ENCODE results near the gene HLA-E. TPM values are rescaled to one million over a fixed set of nuclear protein-coding genes. Genes with fewer than 3 reads are reported as not detected.
"Not testable (repeated sequence)": the region's sequence is repeated elsewhere in the genome, so short reads cannot be mapped to it uniquely, and the experiment has no call there.

Gene HLA-E
- total RNA-seq, 5 donors from 2014 or later (not counting 1 experiment from before 2014, with no cell fraction given): 1,114 to 1,417 (median 1,253) TPM

DNA sequence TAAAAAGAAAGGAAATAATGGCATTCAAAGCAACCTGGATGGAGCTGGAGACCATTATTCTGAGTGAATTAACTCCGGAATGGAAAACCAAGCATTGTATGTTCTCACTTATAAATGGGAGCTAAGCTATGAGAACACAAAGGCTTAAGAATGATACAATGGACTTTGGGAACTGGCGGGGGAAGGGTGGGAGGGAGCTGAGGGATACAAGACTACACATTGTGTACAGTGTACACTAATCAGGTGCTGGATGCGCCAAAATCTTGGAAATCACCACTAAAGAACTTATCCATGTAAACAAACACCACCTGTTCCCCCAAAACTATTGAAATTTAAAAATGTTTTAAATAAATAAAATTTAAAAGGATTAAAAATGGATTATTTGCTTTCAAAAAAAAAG is 4.1 kb upstream of the HLA-E start:
- peaks cover 12 to 37% of the 10 kb centered on the region in 2 experiments for H3K4me1 ChIP-seq (ENCODE audit: control insufficient read depth in 1 of 2, extremely low read depth in 1 of 2, insufficient read depth in 2 of 2, low read length in 2 of 2)
- H3K4me3 Mint-ChIP-seq: no peak overlapping the region
- ATAC-seq (replicated peaks in 1 of 4) (no peak), DNase-seq (no peak)
- 100% methylated on average over 1 of the region's 3 CpGs for WGBS (ENCODE audit: insufficient coverage)
- H3K9me3 ChIP-seq: no peaks in the 10 kb centered on the region
- H3K9me3 Mint-ChIP-seq: no peaks in the 10 kb centered on the region
- H3K27me3 Mint-ChIP-seq: peaks cover 12 to 21% of the 10 kb centered on the region in 2 donors
- peaks cover 6% of the 10 kb centered on the region for H3K36me3 Mint-ChIP-seq
- H3K27ac Mint-ChIP-seq: no peak overlapping the region
- H3K27ac ChIP-seq (ENCODE audit: low read length): no peak overlapping the region
- POLR2A ChIA-PET: interaction anchor here in 1 of 2 donors (0.6 to 1.3 kb wide), 3 partner anchors 9 to 130 kb away, joined by 3 to 7 read pairs (median 4); no protein-coding TSS in a partner anchor
- H3K36me3 ChIP-seq (ENCODE audit: control insufficient read depth in 2 of 2, extremely low read depth in 1 of 2, insufficient read depth in 1 of 2, low read length in 1 of 2): peaks cover 0 to 2% of the 10 kb centered on the region in 2 donors
- H3K4me1 Mint-ChIP-seq: peaks cover 36 to 51% (median 45%) of the 10 kb centered on the region in 3 donors
- peaks cover 0 to 24% of the 10 kb centered on the region in 2 experiments for H3K27me3 ChIP-seq (replicated peaks in 1 of 2; ENCODE audit: control insufficient read depth in 2 of 2, extremely low read depth in 1 of 2, insufficient read depth in 2 of 2, low read length in 1 of 2)
- CTCF ChIA-PET: interaction anchor here (0.8 to 4.8 kb wide), 9 partner anchors 9 to 236 kb away, joined by 3 to 73 read pairs (median 6); partner anchors contain the start of gene DHX16 (in 1 of the 2)
- no peak overlapping the region for H3K4me3 ChIP-seq (ENCODE audit: control insufficient read depth in 1 of 2, extremely low read depth in 1 of 2, low read length in 1 of 2)

DNA sequence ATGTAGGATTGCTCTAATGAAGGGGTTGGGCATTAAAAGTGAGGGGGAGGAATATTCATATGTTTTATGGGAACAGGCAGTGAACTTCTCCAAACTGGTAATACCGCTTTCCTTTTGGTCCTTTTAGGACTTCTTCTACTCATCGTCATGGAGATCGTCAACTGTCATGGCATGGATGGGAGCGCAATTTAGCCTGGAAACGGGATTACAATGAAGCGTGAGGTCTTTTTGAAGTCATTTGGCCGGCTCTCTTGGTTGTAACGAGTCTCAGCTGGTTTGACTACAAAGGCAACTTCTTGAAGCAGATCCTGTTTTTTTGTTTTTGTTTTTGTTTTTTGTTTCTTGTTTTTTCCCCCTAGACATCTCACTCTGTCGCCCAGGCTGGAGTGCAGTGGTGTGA is 1.4 kb upstream of the HLA-E start:
- peaks cover 22 to 42% of the 10 kb centered on the region in 2 experiments for H3K4me1 ChIP-seq (ENCODE audit: control insufficient read depth in 1 of 2, extremely low read depth in 1 of 2, insufficient read depth in 2 of 2, low read length in 2 of 2)
- H3K4me3 ChIP-seq (ENCODE audit: control insufficient read depth in 1 of 2, extremely low read depth in 1 of 2, low read length in 1 of 2): no peak overlapping the region
- H3K27me3 ChIP-seq (replicated peaks in 1 of 2; ENCODE audit: control insufficient read depth in 2 of 2, extremely low read depth in 1 of 2, insufficient read depth in 2 of 2, low read length in 1 of 2): peaks cover 0 to 3% of the 10 kb centered on the region in 2 experiments
- H3K27me3 Mint-ChIP-seq: peaks cover 0 to 3% of the 10 kb centered on the region in 2 donors
- ATAC-seq (replicated peaks in 1 of 4) (no peak), DNase-seq (no peak)
- POLR2A ChIA-PET: interaction anchor here in 1 of 2 donors (0.5 kb wide), 1 partner anchor 184 kb away, joined by 6 read pairs; no protein-coding TSS in a partner anchor
- no peak overlapping the region for H3K27ac ChIP-seq (ENCODE audit: low read length)
- H3K9me3 Mint-ChIP-seq: no peaks in the 10 kb centered on the region
- 78% methylated on average over 7 of the region's 9 CpGs for WGBS (ENCODE audit: insufficient coverage)
- CTCF ChIA-PET: interaction anchor here (0.6 to 1.0 kb wide), 3 partner anchors 45 to 98 kb away, joined by 3 read pairs; no protein-coding TSS in a partner anchor
- no peaks in the 10 kb centered on the region for H3K9me3 ChIP-seq
- peaks cover 33 to 52% (median 49%) of the 10 kb centered on the region in 3 donors for H3K4me1 Mint-ChIP-seq
- H3K27ac Mint-ChIP-seq: peak overlapping the region; percentile 46 to 89
- peaks cover 0 to 29% of the 10 kb centered on the region in 2 donors for H3K36me3 ChIP-seq (ENCODE audit: control insufficient read depth in 2 of 2, extremely low read depth in 1 of 2, insufficient read depth in 1 of 2, low read length in 1 of 2)
- H3K36me3 Mint-ChIP-seq: peaks cover 32% of the 10 kb centered on the region
- peak overlapping the region; percentile 9 to 59 (median 48) for H3K4me3 Mint-ChIP-seq

DNA sequence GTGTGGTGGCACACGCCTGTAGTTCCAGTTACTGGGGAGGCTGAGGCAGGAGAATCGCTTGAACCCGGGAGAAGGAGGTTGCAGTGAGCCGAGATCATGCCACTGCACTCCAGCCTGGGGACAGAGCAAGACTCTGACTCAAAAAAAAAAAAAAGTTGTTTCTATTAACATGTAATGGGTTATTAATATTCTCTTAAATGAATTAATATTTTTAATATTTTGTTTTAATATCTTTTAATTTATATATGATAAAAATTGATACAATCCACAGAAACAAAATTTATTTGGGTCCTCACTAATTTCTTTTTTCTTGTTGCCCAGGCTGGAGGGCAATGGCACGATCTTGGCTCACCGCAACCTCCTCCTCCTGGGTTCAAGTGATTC is 620 bp upstream of the HLA-E start:
- Mint-ChIP-seq H3K4me1 (peaks cover 34 to 52% (median 50%) of the 10 kb centered on the region in 3 donors), H3K36me3 (peaks cover 37% of the 10 kb centered on the region), H3K27ac (peak overlapping the region; percentile 98 to 99), H3K4me3 (peak overlapping the region; percentile 98 to 99 (median 99))
- H3K9me3 Mint-ChIP-seq; H3K27me3 ChIP-seq (replicated peaks in 1 of 2; ENCODE audit: control insufficient read depth in 2 of 2, extremely low read depth in 1 of 2, insufficient read depth in 2 of 2, low read length in 1 of 2); H3K27me3 Mint-ChIP-seq; DNase-seq; ATAC-seq (replicated peaks in 1 of 4); POLR2A ChIA-PET; H3K9me3 ChIP-seq: not testable (repeated sequence)
- H3K4me3 ChIP-seq (ENCODE audit: control insufficient read depth in 1 of 2, extremely low read depth in 1 of 2, low read length in 1 of 2): peak overlapping the region; percentile 82 to 93
- H3K4me1 ChIP-seq (ENCODE audit: control insufficient read depth in 1 of 2, extremely low read depth in 1 of 2, insufficient read depth in 2 of 2, low read length in 2 of 2): peaks cover 28 to 48% of the 10 kb centered on the region in 2 experiments
- no CpG with 5 or more reads among the region's 6 CpGs for WGBS (ENCODE audit: insufficient coverage)
- CTCF ChIA-PET: interaction anchor here in 1 of 2 donors (0.7 kb wide), 1 partner anchor 98 kb away, joined by 3 read pairs; no protein-coding TSS in a partner anchor
- H3K27ac ChIP-seq (ENCODE audit: low read length): peak overlapping the region; percentile 89
- H3K36me3 ChIP-seq (ENCODE audit: control insufficient read depth in 2 of 2, extremely low read depth in 1 of 2, insufficient read depth in 1 of 2, low read length in 1 of 2): peaks cover 0 to 36% of the 10 kb centered on the region in 2 donors

DNA sequence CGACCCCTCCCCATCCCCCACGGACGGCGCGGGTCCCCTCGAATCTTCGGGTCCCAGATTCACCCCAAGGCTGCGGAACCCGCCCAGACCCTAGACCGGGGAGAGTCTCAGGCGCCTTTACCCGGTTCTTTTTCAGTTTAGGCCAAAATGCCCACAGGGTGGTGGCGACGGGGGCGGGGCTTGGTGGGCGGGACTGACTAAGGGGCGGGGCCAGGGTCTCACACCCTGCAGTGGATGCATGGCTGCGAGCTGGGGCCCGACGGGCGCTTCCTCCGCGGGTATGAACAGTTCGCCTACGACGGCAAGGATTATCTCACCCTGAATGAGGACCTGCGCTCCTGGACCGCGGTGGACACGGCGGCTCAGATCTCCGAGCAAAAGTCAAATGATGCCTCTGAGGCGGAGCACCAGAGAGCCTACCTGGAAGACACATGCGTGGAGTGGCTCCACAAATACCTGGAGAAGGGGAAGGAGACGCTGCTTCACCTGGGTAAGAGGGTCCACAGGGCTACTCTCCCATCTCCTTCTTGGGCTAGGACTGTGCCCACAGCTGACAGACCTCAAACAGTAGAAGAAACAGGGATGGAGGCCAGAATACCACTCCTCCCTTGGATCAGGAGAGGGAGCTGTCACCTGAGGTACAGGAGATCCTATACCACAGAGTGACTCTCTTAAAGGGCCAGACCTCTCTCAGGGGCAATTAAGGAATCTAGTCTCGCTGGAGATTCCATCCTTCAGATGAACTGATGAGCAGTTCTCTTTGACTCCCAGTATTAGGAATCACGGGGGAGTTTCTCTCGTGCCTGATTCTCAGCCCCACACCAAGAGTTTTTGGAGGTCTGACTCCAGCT is 942 bp downstream of the HLA-E start:
- ChIA-PET POLR2A (interaction anchor here (0.5 to 1.3 kb wide), 8 partner anchors 24 to 1482 kb away, joined by 3 to 5 read pairs (median 3); partner anchors contain the start of gene DXO (in 1 of the 2)), CTCF (interaction anchor here in 1 of 2 donors (0.5 to 0.6 kb wide), 2 partner anchors 105 to 1004 kb away, joined by 5 to 6 read pairs; no protein-coding TSS in a partner anchor)
- Mint-ChIP-seq H3K4me3 (peak overlapping the region; percentile 98 to 99 (median 99)), H3K27me3 (no peaks in the 10 kb centered on the region), H3K9me3 (no peaks in the 10 kb centered on the region), H3K36me3 (peaks cover 46% of the 10 kb centered on the region), H3K27ac (peak overlapping the region; percentile 98 to 99), H3K4me1 (peaks cover 49 to 68% (median 64%) of the 10 kb centered on the region in 3 donors)
- H3K4me3 ChIP-seq (ENCODE audit: control insufficient read depth in 1 of 2, extremely low read depth in 1 of 2, low read length in 1 of 2): peak overlapping the region; percentile 82 to 93
- peaks cover 4 to 43% of the 10 kb centered on the region in 2 donors for H3K36me3 ChIP-seq (ENCODE audit: control insufficient read depth in 2 of 2, extremely low read depth in 1 of 2, insufficient read depth in 1 of 2, low read length in 1 of 2)
- peak; percentile 54 to 61 (median 57) for ATAC-seq (replicated peaks in 1 of 4)
- peak overlapping the region; percentile 89 for H3K27ac ChIP-seq (ENCODE audit: low read length)
- H3K9me3 ChIP-seq: no peaks in the 10 kb centered on the region
- H3K27me3 ChIP-seq (replicated peaks in 1 of 2; ENCODE audit: control insufficient read depth in 2 of 2, extremely low read depth in 1 of 2, insufficient read depth in 2 of 2, low read length in 1 of 2): peaks cover 0 to 3% of the 10 kb centered on the region in 2 experiments
- WGBS (ENCODE audit: insufficient coverage): 0% methylated on average over 27 of the region's 38 CpGs
- H3K4me1 ChIP-seq (ENCODE audit: control insufficient read depth in 1 of 2, extremely low read depth in 1 of 2, insufficient read depth in 2 of 2, low read length in 2 of 2): peaks cover 43 to 63% of the 10 kb centered on the region in 2 experiments
- peak; percentile 62 to 86 (median 78) for DNase-seq

DNA sequence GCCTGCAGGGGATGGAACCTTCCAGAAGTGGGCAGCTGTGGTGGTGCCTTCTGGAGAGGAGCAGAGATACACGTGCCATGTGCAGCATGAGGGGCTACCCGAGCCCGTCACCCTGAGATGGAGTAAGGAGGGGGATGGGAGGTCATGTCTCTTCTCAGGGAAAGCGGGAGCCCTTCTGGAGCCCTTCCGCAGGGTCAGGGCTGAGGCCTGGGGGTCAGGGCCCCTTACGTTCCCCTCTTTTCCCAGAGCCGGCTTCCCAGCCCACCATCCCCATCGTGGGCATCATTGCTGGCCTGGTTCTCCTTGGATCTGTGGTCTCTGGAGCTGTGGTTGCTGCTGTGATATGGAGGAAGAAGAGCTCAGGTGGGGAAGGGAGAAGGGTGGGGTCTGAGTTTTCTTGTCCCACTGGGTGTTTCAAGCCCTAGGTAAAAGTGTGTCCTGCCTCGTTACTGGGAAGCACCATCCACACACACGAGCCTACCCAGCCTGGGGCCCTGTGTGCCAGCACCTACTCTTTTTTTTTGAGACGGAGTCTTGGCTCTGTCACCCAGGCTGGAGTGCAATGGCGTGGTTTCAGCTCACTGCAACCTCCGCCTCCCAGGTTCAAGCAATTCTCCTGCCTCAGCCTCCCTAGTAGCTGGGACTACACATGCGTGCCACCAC is 2.1 kb downstream of the HLA-E start:
- Histone ChIP-seq H3K4me1 (ENCODE audit: control insufficient read depth in 1 of 2, extremely low read depth in 1 of 2, insufficient read depth in 2 of 2, low read length in 2 of 2) (peaks cover 54 to 74% of the 10 kb centered on the region in 2 experiments), H3K27ac (ENCODE audit: low read length) (peak overlapping the region; percentile 39), H3K4me3 (ENCODE audit: control insufficient read depth in 1 of 2, extremely low read depth in 1 of 2, low read length in 1 of 2) (peak overlapping the region; percentile 82 to 93), H3K36me3 (ENCODE audit: control insufficient read depth in 2 of 2, extremely low read depth in 1 of 2, insufficient read depth in 1 of 2, low read length in 1 of 2) (peaks cover 4 to 43% of the 10 kb centered on the region in 2 donors)
- H3K27me3 Mint-ChIP-seq; DNase-seq; ATAC-seq (replicated peaks in 1 of 4); H3K9me3 ChIP-seq; H3K9me3 Mint-ChIP-seq; H3K27me3 ChIP-seq (replicated peaks in 1 of 2; ENCODE audit: control insufficient read depth in 2 of 2, extremely low read depth in 1 of 2, insufficient read depth in 2 of 2, low read length in 1 of 2): not testable (repeated sequence)
- peaks cover 60 to 79% (median 74%) of the 10 kb centered on the region in 3 donors for H3K4me1 Mint-ChIP-seq
- H3K36me3 Mint-ChIP-seq: peaks cover 46% of the 10 kb centered on the region
- H3K27ac Mint-ChIP-seq: peak overlapping the region; percentile 98 to 99
- no CpG with 5 or more reads among the region's 14 CpGs for WGBS (ENCODE audit: insufficient coverage)
- CTCF ChIA-PET: interaction anchor here (0.6 to 2.0 kb wide), 5 partner anchors 10 to 41 kb away, joined by 4 to 6 read pairs (median 4); no protein-coding TSS in a partner anchor
- peak overlapping the region; percentile 98 to 99 (median 99) for H3K4me3 Mint-ChIP-seq
- POLR2A ChIA-PET: interaction anchor here (0.5 to 1.1 kb wide), 7 partner anchors 8 to 96 kb away, joined by 3 to 6 read pairs (median 3); no protein-coding TSS in a partner anchor
